Panc1 (cell line): ENCODE measurements around the gene CDK1. TPM values are rescaled to one million over a fixed set of nuclear protein-coding genes. Genes with fewer than 3 reads are reported as not detected.
"Not testable (repeated sequence)": the region's sequence is repeated elsewhere in the genome, so short reads cannot be mapped to it uniquely, and the experiment has no call there.

ENCODE experiments used
- ATAC-seq: fragments of 200-7000 bp; cut with Tn5 transposase; 2 replicates; pipeline ENCODE4 v1.9.1; 2020; ENCODE audit warnings: mild to moderate bottlenecking, moderate library complexity
- BruUV-seq: library from RNA; stranded (reverse); fragments of 400-500 nt; replicated peaks from 2 replicates; lab custom pipeline; 2021; lab: Mats Ljungman, UMichigan
- CTCF ChIA-PET: fragments of 300-600 bp; sonication (Branson Sonifier 250); formaldehyde crosslinking; loops from one replicate; lab custom pipeline; 2022; ENCODE audit warnings: antibody characterized with exemption; lab: Charles Lee
- POLR2A ChIA-PET: fragments of 300-600 bp; sonication (Branson Sonifier 250); formaldehyde crosslinking; loops from one replicate; lab custom pipeline; 2022; ENCODE audit warnings: antibody characterized with exemption; lab: Charles Lee
- DNase-seq: peaks from one replicate; pipeline ENCODE4 v3.0.0-alpha.2; 2010; ENCODE audit warnings: low read depth, low spot score
- H3K27ac ChIP-seq: 2 replicates; pipeline ENCODE4 v1.5.1; 2011; ENCODE audit warnings: mild to moderate bottlenecking, low read length, inconsistent platforms
- H3K27me3 ChIP-seq: fragments of 200-500 bp; sonication (Bioruptor generic); 2 replicates; pipeline ENCODE4 v1.6.0; 2014; ENCODE audit warnings: low read length, inconsistent platforms; ENCODE audit not compliant: control insufficient read depth, insufficient read depth
- H3K36me3 ChIP-seq: fragments of 200-500 bp; sonication (Bioruptor generic); 2 replicates; pipeline ENCODE4 v1.5.1; 2014; ENCODE audit warnings: inconsistent platforms, mild to moderate bottlenecking, low read length, moderate library complexity; ENCODE audit not compliant: control insufficient read depth, insufficient read depth
- H3K4me1 ChIP-seq: 2 replicates; pipeline ENCODE4 v1.5.1; 2011; ENCODE audit warnings: inconsistent platforms, mild to moderate bottlenecking, low read length, moderate library complexity; ENCODE audit not compliant: control insufficient read depth, insufficient read depth
- H3K4me3 ChIP-seq, 2 experiments: 2 replicates each; pipeline ENCODE4 v1.5.1; 2011 to 2012; ENCODE audit warnings: low read depth in 2 of 2, low read length in 2 of 2, mild to moderate bottlenecking in 2 of 2, inconsistent platforms in 1 of 2, moderate library complexity in 1 of 2
- H3K9me3 ChIP-seq: fragments of 200-500 bp; sonication (Bioruptor generic); 2 replicates; pipeline ENCODE4 v1.5.1; 2014; ENCODE audit warnings: low read depth, mild to moderate bottlenecking, inconsistent platforms, low read length, moderate library complexity; ENCODE audit not compliant: control insufficient read depth, insufficient read depth
- POLR2AphosphoS5 ChIP-seq: IDR thresholded peaks from 2 replicates; pipeline ENCODE4 v1.6.1; 2012; ENCODE audit warnings: mild to moderate bottlenecking, low read depth, low read length, moderate library complexity
- SIN3A ChIP-seq: IDR thresholded peaks from 2 replicates; pipeline ENCODE4 v1.6.1; 2012; ENCODE audit warnings: low read depth, mild to moderate bottlenecking, low read length, moderate library complexity, borderline replicate concordance; ENCODE audit not compliant: insufficient read depth
- TCF7L2 ChIP-seq: IDR thresholded peaks from 2 replicates; pipeline ENCODE4 v1.6.1; 2011; ENCODE audit warnings: mild to moderate bottlenecking, low read depth, low read length, inconsistent platforms
- in situ Hi-C: cut with HindIII; loops from 2 replicates; pipeline ENCODE4 v1.10.0; 2016; ENCODE audit warnings: low sequenced_read_pairs, low pct_unique_long_range_greater_than_20kb
- intact Hi-C: fragments of 100-400 bp; cut with micrococcal nuclease; formaldehyde crosslinking; loops from one replicate; pipeline ENCODE4 v1.10.0; 2022; ENCODE audit not compliant: unreplicated experiment
- total RNA-seq: library from RNA; stranded (reverse); gene quantifications from one replicate; pipeline ENCODE4 v1.2.1, GENCODE V29; 2021; ENCODE audit not compliant: unreplicated experiment
- TF ChIP-seq, protein P1 (sequence below), 2 experiments: IDR thresholded peaks; 2 replicates each; pipeline ENCODE4 v1.6.1; 2011 to 2012; ENCODE audit warnings: low read depth in 2 of 2, control low read depth in 1 of 2, low read length in 1 of 2, mild to moderate bottlenecking in 1 of 2, moderate library complexity in 1 of 2; ENCODE audit not compliant: insufficient read depth in 1 of 2
- TF ChIP-seq, protein P2 (sequence below): fragments of 450-650 bp; IDR thresholded peaks from 2 replicates; pipeline ENCODE4 v1.5.1; 2017; ENCODE audit warnings: mild to moderate bottlenecking

Gene CDK1
- total RNA-seq, 1 experiment from 2014 or later = 75.5 TPM

DNA sequence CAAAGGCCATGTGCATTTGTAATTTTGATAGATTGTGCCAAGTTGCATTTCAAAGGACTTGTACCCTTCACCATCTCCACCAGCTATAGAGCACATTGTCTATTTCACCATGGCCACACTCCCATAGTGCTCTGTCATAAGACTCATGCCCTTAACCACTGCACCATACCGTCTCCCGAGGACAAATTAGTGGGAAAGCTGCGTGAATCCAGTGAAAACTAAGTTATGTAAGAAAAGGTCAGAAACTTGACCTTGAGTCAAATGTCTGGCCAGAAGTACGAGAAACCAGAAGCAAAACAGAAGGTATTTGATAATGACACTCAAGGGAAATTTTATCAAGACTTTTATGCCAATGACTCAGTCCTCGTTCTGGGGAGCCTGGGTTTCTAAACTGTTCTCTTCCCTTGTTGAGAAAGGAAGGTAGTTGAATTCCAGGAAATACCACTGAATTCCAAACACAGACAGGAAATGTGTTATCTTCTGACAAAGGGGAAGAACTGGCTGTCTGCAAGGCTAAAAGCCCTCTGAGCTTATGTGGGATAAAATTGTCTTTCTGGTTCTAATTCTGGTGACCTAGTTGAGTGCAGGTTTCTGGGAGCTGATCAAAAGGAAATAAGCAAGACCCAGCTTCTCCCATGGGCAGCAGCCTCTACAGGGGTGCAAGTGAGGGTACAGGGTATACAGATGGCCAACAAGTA is 49.7 kb downstream of the CDK1 start:
- Histone ChIP-seq H3K4me3 (no peak overlapping the region), H3K4me1 (no peaks in the 10 kb centered on the region), H3K36me3 (no peaks in the 10 kb centered on the region), H3K27me3 (no peaks in the 10 kb centered on the region), H3K9me3 (no peaks in the 10 kb centered on the region), H3K27ac (no peak overlapping the region)
- no peak for ATAC-seq
- ChIA-PET CTCF (no interaction called here), POLR2A (no interaction called here)
- TF ChIP-seq TCF7L2 (no peak), SIN3A (no peak), POLR2AphosphoS5 (no peak)
- TF ChIP-seq, protein P1, sequence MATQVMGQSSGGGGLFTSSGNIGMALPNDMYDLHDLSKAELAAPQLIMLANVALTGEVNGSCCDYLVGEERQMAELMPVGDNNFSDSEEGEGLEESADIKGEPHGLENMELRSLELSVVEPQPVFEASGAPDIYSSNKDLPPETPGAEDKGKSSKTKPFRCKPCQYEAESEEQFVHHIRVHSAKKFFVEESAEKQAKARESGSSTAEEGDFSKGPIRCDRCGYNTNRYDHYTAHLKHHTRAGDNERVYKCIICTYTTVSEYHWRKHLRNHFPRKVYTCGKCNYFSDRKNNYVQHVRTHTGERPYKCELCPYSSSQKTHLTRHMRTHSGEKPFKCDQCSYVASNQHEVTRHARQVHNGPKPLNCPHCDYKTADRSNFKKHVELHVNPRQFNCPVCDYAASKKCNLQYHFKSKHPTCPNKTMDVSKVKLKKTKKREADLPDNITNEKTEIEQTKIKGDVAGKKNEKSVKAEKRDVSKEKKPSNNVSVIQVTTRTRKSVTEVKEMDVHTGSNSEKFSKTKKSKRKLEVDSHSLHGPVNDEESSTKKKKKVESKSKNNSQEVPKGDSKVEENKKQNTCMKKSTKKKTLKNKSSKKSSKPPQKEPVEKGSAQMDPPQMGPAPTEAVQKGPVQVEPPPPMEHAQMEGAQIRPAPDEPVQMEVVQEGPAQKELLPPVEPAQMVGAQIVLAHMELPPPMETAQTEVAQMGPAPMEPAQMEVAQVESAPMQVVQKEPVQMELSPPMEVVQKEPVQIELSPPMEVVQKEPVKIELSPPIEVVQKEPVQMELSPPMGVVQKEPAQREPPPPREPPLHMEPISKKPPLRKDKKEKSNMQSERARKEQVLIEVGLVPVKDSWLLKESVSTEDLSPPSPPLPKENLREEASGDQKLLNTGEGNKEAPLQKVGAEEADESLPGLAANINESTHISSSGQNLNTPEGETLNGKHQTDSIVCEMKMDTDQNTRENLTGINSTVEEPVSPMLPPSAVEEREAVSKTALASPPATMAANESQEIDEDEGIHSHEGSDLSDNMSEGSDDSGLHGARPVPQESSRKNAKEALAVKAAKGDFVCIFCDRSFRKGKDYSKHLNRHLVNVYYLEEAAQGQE (IDR thresholded peaks at IDR 0.05; ENCODE audit: insufficient read depth in 1 of 2, low read depth in 2 of 2, low read length in 1 of 2) = no peak
- TF ChIP-seq, protein P2, sequence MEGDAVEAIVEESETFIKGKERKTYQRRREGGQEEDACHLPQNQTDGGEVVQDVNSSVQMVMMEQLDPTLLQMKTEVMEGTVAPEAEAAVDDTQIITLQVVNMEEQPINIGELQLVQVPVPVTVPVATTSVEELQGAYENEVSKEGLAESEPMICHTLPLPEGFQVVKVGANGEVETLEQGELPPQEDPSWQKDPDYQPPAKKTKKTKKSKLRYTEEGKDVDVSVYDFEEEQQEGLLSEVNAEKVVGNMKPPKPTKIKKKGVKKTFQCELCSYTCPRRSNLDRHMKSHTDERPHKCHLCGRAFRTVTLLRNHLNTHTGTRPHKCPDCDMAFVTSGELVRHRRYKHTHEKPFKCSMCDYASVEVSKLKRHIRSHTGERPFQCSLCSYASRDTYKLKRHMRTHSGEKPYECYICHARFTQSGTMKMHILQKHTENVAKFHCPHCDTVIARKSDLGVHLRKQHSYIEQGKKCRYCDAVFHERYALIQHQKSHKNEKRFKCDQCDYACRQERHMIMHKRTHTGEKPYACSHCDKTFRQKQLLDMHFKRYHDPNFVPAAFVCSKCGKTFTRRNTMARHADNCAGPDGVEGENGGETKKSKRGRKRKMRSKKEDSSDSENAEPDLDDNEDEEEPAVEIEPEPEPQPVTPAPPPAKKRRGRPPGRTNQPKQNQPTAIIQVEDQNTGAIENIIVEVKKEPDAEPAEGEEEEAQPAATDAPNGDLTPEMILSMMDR = no peak
- intact Hi-C loops = no loop called here
- in situ Hi-C loops = no loop called here
- DNase-seq = no peak
- no TSS peak for BruUV-seq

DNA sequence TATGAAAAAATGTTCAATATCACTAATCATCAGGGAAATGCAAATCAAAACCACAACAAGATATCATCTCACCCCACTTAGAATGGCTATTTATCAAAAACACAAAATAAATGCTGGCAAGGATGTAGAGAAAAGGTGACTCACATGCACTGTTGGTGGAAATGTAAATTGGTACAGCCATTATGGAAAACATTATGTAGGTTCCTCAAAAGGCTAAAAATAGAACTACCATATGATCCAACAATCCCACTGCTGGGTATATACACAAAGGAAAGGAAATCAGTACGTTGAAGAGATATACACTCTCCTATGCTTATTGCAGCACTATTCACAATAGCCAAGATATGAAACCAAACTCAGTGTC is 50.2 kb downstream of the CDK1 start:
- no peak overlapping the region for H3K27ac ChIP-seq
- H3K4me3 ChIP-seq = no peak overlapping the region
- H3K36me3 ChIP-seq = no peaks in the 10 kb centered on the region
- in situ Hi-C loops (no loop called here), intact Hi-C loops (no loop called here)
- H3K4me1 ChIP-seq = no peaks in the 10 kb centered on the region
- no peaks in the 10 kb centered on the region for H3K9me3 ChIP-seq
- H3K27me3 ChIP-seq = no peaks in the 10 kb centered on the region
- DNase-seq (no peak), ATAC-seq (no peak)
- BruUV-seq = no TSS peak
- TF ChIP-seq, protein P2 = no peak
- no peak for TF ChIP-seq POLR2AphosphoS5
- TF ChIP-seq, protein P1 (IDR thresholded peaks at IDR 0.05; ENCODE audit: insufficient read depth in 1 of 2, low read depth in 2 of 2, low read length in 1 of 2) = no peak
- no peak for TF ChIP-seq SIN3A
- TF ChIP-seq TCF7L2 = no peak
- POLR2A ChIA-PET = no interaction called here
- CTCF ChIA-PET = no interaction called here

DNA sequence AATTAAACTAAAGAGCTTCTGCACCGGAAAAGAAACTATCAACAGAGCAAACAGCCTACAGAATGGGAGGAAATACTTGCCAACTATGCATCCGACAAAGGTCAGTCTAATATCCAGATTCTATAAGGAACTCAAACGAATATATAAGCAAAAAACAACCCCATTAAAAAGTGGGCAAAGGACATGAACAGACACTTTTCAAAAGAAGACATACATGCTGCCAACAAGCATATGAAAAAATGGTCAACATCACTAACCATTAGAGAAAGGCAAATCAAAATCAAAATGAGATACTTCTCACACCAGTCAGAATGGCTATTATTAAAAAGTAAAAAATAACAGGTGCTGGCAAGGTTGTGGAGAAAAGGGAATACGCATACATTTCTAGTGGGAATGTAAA is 53.9 kb downstream of the CDK1 start:
- H3K36me3 ChIP-seq, POLR2A ChIA-PET, ATAC-seq, H3K27me3 ChIP-seq, H3K4me3 ChIP-seq, H3K9me3 ChIP-seq, DNase-seq, CTCF ChIA-PET, in situ Hi-C loops, H3K27ac ChIP-seq, BruUV-seq, H3K4me1 ChIP-seq: not testable (repeated sequence)
- intact Hi-C loops = loop anchor here (10.0 kb wide), 1 partner anchor 1097 kb away; no protein-coding TSS in a partner anchor
